Natural killer cell (primary cell): Measurements from ENCODE around the gene CROCC2. TPM values are rescaled to one million over a fixed set of nuclear protein-coding genes. Genes with fewer than 3 reads are reported as not detected.
A peak's percentile ranks its signal among the peaks of the same experiment; 100 is the strongest.

Experiments used
- ATAC-seq, 3 donors: fragments of 150-1000 bp in 2 of 3; fragments of 200-7000 bp in 1 of 3; cut with Tn5 transposase; 1 replicate in 1 of 3; 2 replicates in 2 of 3; pipeline ENCODE4 v1.10.0; 2021; ENCODE audit warnings: mild to moderate bottlenecking in 2 of 3, moderate library complexity in 2 of 3
- DNase-seq, 2 donors: peaks; one replicate each; pipeline versions ENCODE4 v3.0.0 to v3.0.0-alpha.2; 2013 to 2021; ENCODE audit warnings: mixed read lengths in 1 of 2
- H3K27ac ChIP-seq: one replicate; pipeline ENCODE4 v1.5.1; 2013; ENCODE audit warnings: mild to moderate bottlenecking, low read length
- H3K27me3 ChIP-seq: one replicate; pipeline ENCODE4 v1.6.1; 2013; ENCODE audit warnings: low read length; ENCODE audit not compliant: control insufficient read depth, insufficient read depth
- H3K36me3 ChIP-seq: one replicate; pipeline ENCODE4 v1.6.1; 2013; ENCODE audit warnings: low read length; ENCODE audit not compliant: control insufficient read depth, insufficient read depth
- H3K4me1 ChIP-seq: one replicate; pipeline ENCODE4 v1.6.1; 2013; ENCODE audit warnings: low read length; ENCODE audit not compliant: control insufficient read depth, insufficient read depth
- H3K4me3 ChIP-seq: one replicate; pipeline ENCODE4 v1.5.1; 2013; ENCODE audit warnings: low read length
- H3K9me3 ChIP-seq: one replicate; pipeline ENCODE4 v1.6.1; 2013; ENCODE audit warnings: low read length; ENCODE audit not compliant: control insufficient read depth, insufficient read depth
- H3K27ac Mint-ChIP-seq, 2 donors: one replicate each; pipeline ENCODE4 v1.8.0; 2022; ENCODE audit warnings: mild to moderate bottlenecking in 2 of 2, mixed read lengths in 2 of 2, moderate library complexity in 1 of 2
- H3K27me3 Mint-ChIP-seq, 2 donors: one replicate each; pipeline ENCODE4 v1.8.0; 2022; ENCODE audit warnings: low read depth in 2 of 2, mixed read lengths in 2 of 2
- H3K36me3 Mint-ChIP-seq: one replicate; pipeline ENCODE4 v1.8.0; 2022; ENCODE audit warnings: mixed read lengths
- H3K4me1 Mint-ChIP-seq, 2 donors: one replicate each; pipeline ENCODE4 v1.8.0; 2022; ENCODE audit warnings: mixed read lengths in 2 of 2
- H3K4me3 Mint-ChIP-seq: one replicate; pipeline ENCODE4 v1.8.0; 2022; ENCODE audit warnings: mild to moderate bottlenecking, moderate library complexity, mixed read lengths
- H3K9me3 Mint-ChIP-seq, 2 donors: one replicate each; pipeline ENCODE4 v1.8.0; 2022; ENCODE audit warnings: mixed read lengths in 2 of 2
- WGBS: methylation state at CpG from one replicate; pipeline ENCODE4 v1.1.7; 2013; ENCODE audit warnings: missing lambda C conversion rate; ENCODE audit not compliant: insufficient coverage; 5-methylcytosine and 5-hydroxymethylcytosine counted together
- intact Hi-C: fragments of 100-400 bp; cut with micrococcal nuclease; formaldehyde crosslinking; loops from one replicate; pipeline ENCODE4 v1.14.2; 2022
- total RNA-seq, 4 donors: library from RNA; stranded (reverse); fragments of 120-200 nt in 1 of 4; gene quantifications; one replicate each; pipeline versions ENCODE4 v1.2.3 to v1.2.4, GENCODE V29; 2013 to 2022
- TF ChIP-seq, protein P1 (sequence below): fragments of 200-600 bp; IDR thresholded peaks from one replicate; pipeline ENCODE4 v1.8.0; 2022; ENCODE audit warnings: antibody characterized with exemption

CROCC2 gene
- total RNA-seq, 3 donors from 2014 or later (not counting 1 experiment from before 2014, with no cell fraction given): 0.14 TPM; not detected in 2

DNA sequence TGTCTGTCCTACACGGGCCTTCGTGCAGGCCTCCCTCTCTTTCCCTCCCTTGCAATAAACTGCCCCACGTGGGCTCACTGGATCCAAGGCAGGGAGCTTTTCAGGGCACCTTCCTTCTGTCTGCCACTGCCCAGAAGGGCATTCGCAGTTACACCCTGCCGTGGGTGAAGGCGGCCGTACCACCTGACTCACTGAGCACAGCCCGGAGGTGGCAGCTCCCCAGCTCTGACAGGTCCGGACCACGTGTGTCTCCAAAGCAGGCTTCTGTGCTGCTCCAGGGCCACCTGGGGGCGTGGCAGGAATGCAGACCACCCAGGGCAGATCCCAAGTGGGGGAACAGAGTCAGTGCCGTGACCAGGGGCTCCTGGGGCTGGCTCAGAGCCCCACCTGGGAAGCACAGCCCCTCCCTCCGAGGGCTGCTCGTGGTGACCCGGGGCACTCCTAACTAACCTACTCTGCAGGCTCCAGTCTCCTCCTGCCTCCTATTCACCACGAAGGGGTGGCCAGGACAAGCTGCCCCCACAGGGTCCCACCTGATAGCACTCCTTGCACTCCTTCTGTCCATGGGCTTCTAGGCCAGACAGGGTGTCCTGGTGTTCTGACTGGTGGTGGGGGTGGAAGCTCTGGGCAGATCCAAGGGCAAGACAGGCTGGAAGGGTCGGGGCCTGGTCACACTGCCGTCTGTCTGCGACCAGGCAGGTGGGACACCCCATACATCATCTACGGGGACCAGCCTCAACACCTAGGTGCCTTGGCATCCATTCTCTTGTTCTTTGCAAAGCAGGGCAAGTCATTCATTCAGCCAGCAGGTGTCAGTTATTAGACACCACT, 102.0 kb downstream of the CROCC2 start:
- no peak overlapping the region for H3K4me3 Mint-ChIP-seq
- intact Hi-C loops: no loop called here
- Histone ChIP-seq H3K36me3 (no peaks in the 10 kb centered on the region), H3K9me3 (peaks cover 14% of the 10 kb centered on the region), H3K4me3 (no peak overlapping the region), H3K27ac (no peak overlapping the region), H3K27me3 (no peaks in the 10 kb centered on the region), H3K4me1 (peaks cover 14% of the 10 kb centered on the region)
- no peak overlapping the region for H3K27ac Mint-ChIP-seq
- H3K9me3 Mint-ChIP-seq: peaks cover 2 to 11% of the 10 kb centered on the region in 2 donors
- peaks cover 0 to 17% of the 10 kb centered on the region in 2 donors for H3K4me1 Mint-ChIP-seq
- ATAC-seq (no peak), DNase-seq (peak in 1 of 2 donors; percentile 14)
- peaks cover 9% of the 10 kb centered on the region for H3K36me3 Mint-ChIP-seq
- peaks cover 20 to 21% of the 10 kb centered on the region in 2 donors for H3K27me3 Mint-ChIP-seq
- 84% methylated on average over 20 of the region's 20 CpGs for WGBS
- TF ChIP-seq, protein P1, sequence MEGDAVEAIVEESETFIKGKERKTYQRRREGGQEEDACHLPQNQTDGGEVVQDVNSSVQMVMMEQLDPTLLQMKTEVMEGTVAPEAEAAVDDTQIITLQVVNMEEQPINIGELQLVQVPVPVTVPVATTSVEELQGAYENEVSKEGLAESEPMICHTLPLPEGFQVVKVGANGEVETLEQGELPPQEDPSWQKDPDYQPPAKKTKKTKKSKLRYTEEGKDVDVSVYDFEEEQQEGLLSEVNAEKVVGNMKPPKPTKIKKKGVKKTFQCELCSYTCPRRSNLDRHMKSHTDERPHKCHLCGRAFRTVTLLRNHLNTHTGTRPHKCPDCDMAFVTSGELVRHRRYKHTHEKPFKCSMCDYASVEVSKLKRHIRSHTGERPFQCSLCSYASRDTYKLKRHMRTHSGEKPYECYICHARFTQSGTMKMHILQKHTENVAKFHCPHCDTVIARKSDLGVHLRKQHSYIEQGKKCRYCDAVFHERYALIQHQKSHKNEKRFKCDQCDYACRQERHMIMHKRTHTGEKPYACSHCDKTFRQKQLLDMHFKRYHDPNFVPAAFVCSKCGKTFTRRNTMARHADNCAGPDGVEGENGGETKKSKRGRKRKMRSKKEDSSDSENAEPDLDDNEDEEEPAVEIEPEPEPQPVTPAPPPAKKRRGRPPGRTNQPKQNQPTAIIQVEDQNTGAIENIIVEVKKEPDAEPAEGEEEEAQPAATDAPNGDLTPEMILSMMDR: no peak

DNA sequence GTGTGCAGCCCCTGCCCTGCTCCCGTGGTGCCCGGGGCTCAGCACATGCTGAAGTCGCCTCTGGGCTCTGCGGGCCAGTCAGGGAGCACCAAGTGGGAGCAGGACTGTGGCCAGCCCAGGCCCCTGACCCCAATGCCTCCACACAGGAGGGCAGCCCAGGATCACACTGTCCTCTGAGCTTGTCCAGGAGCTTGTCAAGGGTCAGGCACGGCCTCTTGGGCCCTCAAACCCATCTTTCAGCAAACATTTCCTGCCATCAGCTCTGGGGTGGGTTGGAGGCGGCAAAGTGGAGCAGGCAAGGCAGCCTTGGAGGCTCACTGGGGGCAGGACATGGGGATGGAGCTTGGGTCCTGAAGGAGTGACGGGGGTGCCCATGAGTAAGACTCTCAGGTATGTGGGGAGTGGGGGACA, 102.6 kb downstream of the CROCC2 start:
- H3K4me1 ChIP-seq: peaks cover 14% of the 10 kb centered on the region
- no peak overlapping the region for H3K4me3 ChIP-seq
- H3K27ac ChIP-seq: no peak overlapping the region
- H3K27me3 ChIP-seq: no peaks in the 10 kb centered on the region
- TF ChIP-seq, protein P1: no peak
- Mint-ChIP-seq H3K36me3 (peaks cover 9% of the 10 kb centered on the region), H3K9me3 (peaks cover 2 to 10% of the 10 kb centered on the region in 2 donors), H3K27me3 (peaks cover 20 to 21% of the 10 kb centered on the region in 2 donors), H3K4me1 (peaks cover 0 to 17% of the 10 kb centered on the region in 2 donors), H3K27ac (peak overlapping the region in 1 of 2 donors; percentile 61), H3K4me3 (no peak overlapping the region)
- DNase-seq: no peak
- H3K36me3 ChIP-seq: no peaks in the 10 kb centered on the region
- 88% methylated on average over 7 of the region's 7 CpGs for WGBS
- intact Hi-C loops: no loop called here
- no peak for ATAC-seq
- peaks cover 8% of the 10 kb centered on the region for H3K9me3 ChIP-seq

DNA sequence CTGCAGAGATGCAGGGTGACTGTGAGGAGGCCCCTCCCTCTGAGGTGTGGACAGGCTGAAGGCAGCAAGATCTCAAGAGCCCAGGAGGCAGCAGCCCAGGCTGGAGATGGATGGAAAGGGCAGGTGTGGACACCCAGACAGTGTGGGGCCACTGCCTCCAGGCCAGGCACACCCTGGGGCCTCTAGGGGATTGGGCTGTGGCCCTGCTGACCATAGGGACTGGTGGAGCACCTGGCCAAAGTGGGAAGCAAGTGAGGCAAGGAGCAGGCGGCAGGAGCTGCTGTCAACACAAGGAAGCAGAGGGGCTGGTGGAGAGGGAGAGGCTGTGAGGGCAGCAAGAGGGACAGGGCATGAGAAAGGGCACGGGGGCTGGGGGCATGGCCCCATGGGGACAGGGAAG, 103.1 kb downstream of the CROCC2 start:
- intact Hi-C loops: no loop called here
- H3K27ac Mint-ChIP-seq: peak overlapping the region in 1 of 2 donors; percentile 61
- peak overlapping the region; percentile 40 for H3K4me3 Mint-ChIP-seq
- no peak for DNase-seq
- H3K9me3 ChIP-seq: peaks cover 4% of the 10 kb centered on the region
- H3K4me3 ChIP-seq: no peak overlapping the region
- peaks cover 0 to 17% of the 10 kb centered on the region in 2 donors for H3K4me1 Mint-ChIP-seq
- H3K36me3 Mint-ChIP-seq: peaks cover 9% of the 10 kb centered on the region
- no peak overlapping the region for H3K27ac ChIP-seq
- ATAC-seq: no peak
- TF ChIP-seq, protein P1: no peak
- peaks cover 20 to 21% of the 10 kb centered on the region in 2 donors for H3K27me3 Mint-ChIP-seq
- no peaks in the 10 kb centered on the region for H3K36me3 ChIP-seq
- H3K27me3 ChIP-seq: no peaks in the 10 kb centered on the region
- H3K9me3 Mint-ChIP-seq: peaks cover 0 to 8% of the 10 kb centered on the region in 2 donors
- peaks cover 14% of the 10 kb centered on the region for H3K4me1 ChIP-seq
- WGBS: 88% methylated on average over 2 of the region's 2 CpGs
